T-helper 1 cell (primary cell): ENCODE measurements around the gene QSER1.
A peak's percentile ranks its signal among the peaks of the same experiment; 100 is the strongest.
"Not testable (repeated sequence)": the region's sequence is repeated elsewhere in the genome, so short reads cannot be mapped to it uniquely, and the experiment has no call there.

ENCODE experiments used
- DNase-seq, 5 donors: peaks; one replicate each; pipeline ENCODE4 v3.0.0-alpha.2; 2012 to 2020

QSER1 gene

GRCh38 chr11:32937283-32937682 is 44.7 kb downstream of the QSER1 start:
- DNase-seq = not testable (repeated sequence)

- DNase-seq = no peak
Measured at GRCh38 chr11:32939046-32939445, 46.4 kb downstream of the QSER1 start.

DNA sequence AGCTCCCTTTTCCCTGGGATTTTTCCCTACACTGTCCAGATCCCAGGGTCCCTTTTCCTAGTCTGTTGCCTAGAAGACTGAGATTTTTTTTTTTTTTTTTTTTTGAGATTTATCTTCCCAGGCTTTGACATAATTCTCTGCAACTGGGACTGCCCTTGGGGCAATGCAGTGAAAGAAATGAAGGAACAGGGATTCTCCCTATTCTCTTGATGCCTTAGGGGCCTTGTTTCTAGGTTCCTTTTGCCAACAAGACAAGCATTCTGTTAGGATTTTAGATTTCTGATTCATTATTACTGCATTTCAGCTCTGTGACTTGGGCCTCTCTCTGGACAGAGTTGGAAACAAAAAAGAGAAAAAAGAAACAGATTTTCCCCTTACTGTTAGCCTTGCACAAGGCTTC is 47.3 kb downstream of the QSER1 start:
- DNase-seq = no peak

DNA sequence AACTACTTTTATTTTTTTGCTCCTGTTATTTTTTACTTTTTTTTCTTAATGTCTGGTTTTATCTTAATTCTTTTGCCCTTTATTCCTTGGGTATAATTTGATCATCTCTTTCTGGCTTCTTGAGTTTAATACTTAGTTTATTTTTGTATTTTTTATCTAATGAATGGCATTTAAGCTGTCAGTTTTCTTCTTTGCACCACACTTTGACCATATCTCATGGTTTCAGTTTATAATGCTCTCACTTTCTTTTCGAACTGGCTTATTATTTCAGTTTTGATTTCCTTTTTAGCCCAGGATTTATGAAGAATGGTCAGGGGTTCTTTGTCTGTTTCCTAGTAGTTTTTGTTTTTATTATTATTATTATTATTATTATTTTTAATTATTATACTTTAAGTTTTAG is 48.3 kb downstream of the QSER1 start:
- DNase-seq = no peak

GRCh38 chr11:32947978-32948377 is 55.4 kb downstream of the QSER1 start:
- DNase-seq = no peak

- DNase-seq = no peak
Measured at GRCh38 chr11:32949739-32950138, 57.1 kb downstream of the QSER1 start.

- no peak for DNase-seq
Measured at GRCh38 chr11:32952421-32952820, 59.8 kb downstream of the QSER1 start.

GRCh38 chr11:32953700-32954099 is 61.1 kb downstream of the QSER1 start:
- no peak for DNase-seq

DNA sequence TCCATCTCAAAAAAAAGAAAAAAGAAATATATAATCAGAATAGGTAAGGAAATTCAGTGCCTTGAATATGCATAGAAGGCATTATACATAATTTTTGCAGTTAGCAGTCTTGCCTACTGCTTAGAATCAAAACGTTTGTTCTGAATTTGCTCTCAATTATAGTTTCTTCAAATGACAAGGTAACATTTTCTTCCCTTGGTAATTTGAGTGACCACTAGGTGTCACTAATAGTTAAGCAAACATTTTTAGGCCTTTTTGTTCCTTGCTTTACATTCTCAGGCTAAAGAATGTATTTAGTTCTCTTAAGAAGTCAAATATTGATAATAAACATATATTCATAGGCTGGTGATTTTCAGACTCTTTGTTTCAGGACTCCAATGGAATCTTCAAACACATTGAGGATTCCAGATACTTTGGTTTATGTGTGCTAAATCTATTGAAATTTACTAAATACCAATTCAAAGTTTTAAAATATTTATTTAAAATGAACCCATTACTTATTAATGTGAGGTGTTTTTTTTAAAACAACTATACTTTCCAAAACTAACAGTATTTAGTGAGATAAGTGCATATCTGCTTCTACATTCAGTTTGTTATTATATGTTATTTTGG is 68.0 kb downstream of the QSER1 start:
- DNase-seq = peak in 1 of 5 donors; percentile 46

- DNase-seq = peak in 1 of 5 donors; percentile 15
Measured at GRCh38 chr11:32962016-32962415, 69.4 kb downstream of the QSER1 start.

DNA sequence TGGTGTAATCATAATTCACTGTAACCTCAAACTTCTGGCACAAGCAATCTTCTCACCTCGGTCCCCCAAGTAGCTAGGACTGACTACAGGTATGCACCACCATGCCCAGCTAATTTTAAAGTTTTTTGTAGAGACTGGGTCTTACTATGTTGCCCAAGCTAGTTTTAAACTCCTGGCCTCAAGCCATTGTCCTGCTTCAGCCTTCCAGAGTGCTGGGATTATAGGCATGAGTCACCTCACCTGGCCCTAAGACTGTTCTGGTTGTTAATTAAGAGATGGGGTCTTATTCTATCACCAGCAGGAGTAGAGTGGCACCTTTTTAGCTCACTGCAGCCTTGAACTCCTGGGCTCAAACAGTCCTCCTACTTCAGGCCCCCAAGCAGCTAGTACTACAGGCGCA is 71.1 kb downstream of the QSER1 start:
- no peak for DNase-seq

GRCh38 chr11:32968541-32968940 is 75.9 kb downstream of the QSER1 start:
- no peak for DNase-seq

- not testable (repeated sequence) for DNase-seq
Measured at GRCh38 chr11:32972233-32972632, 79.6 kb downstream of the QSER1 start.

DNA sequence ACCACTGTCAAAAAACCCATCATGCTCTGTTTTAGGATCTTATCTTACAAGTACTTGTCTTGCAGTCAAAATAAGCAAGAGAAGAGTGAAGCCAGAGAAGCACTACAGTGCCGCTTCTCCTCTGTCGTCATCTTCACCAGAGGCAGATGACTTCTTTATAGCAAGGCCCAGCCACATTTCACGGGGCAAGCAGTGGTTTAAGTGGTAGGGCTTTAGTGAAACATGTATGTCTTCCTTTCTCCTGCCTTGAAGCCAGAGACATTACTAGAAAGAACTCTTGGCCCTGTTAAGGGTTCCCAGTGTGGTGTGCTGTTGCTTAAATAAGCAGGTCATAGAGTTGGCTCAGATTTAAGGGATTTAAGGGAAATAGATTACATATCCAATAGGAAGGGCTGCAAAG is 80.2 kb downstream of the QSER1 start:
- DNase-seq = no peak

GRCh38 chr11:32982626-32983025 is 90.0 kb downstream of the QSER1 start:
- no peak for DNase-seq

DNA sequence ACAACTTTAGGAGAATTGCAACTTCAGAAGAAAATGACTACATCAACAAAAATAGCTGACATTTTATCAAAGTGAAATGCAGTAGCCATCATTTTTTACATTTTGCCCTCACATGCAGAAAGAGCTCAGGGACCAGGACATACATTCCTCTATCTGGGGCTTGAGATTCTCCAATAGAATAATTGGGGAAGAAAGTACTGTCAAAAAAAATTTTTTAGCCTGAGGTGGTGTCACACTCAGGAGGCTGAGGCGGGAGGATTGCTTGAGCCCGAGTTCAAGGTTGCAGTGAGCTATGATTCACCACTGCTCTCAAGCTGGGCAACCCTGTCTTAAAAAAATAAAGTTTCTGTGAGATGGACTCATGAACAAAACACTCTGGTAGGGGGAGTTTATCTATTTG is 90.9 kb downstream of the QSER1 start:
- DNase-seq = no peak

DNA sequence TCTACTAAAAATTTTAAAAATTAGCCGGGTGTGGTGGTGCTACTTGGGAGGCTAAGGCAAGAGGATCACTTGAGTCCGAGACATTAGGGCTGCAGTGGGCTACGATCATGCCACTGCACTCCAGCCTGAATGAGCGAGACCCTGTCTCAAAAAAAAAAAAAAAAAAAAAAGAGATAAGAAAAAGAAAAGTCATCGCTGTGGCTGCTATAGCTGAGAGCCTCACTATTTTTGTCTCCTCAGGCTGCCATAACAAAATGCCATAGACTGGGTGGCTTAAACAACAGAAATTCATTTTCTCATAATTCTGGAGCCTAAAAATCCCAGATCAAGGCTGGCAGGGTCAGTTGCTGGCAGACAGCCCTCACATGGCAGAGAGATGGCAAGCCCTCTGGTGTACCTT is 93.0 kb downstream of the QSER1 start:
- DNase-seq = no peak

- DNase-seq = no peak
Measured at GRCh38 chr11:32987851-32988250, 95.2 kb downstream of the QSER1 start.

GRCh38 chr11:32990481-32990880 is 97.9 kb downstream of the QSER1 start:
- no peak for DNase-seq

DNA sequence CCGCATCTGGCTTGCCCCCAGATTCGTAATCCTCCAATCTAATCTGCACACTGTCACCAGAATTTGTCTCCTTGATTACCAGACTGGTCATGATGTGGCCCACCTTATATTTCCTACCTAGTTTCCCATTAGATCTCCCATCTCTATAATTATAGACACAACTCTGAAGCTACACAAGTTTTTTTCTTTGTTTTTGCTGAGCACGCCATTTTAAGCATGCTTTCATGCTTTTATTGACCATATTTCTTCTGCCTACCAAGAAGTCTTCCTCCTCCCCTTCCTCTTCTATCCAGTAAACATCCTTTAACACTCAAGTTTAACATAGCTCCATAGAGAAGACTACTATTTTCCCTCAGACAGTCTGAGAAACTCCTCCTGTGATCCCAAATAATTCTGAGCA is 98.8 kb downstream of the QSER1 start:
- DNase-seq = no peak

DNA sequence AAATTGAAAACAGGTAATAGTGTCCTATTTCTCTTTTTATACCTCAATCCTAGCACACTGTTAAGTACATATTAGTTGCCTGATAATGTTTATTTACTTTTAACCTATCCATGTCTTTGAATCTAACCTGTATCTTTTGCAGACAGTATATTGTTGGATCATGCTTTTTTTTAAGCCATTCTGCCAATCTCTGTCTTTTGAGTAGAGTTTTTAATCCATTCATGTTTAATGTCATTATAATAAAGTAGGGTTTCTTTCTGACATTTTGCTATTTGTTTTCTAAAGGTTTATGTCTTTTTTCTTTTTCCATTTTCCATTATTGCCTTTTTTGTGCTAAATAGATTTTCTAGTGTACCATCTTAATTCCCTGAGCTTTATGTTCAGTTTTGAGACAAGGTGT is 99.3 kb downstream of the QSER1 start:
- DNase-seq = no peak

DNA sequence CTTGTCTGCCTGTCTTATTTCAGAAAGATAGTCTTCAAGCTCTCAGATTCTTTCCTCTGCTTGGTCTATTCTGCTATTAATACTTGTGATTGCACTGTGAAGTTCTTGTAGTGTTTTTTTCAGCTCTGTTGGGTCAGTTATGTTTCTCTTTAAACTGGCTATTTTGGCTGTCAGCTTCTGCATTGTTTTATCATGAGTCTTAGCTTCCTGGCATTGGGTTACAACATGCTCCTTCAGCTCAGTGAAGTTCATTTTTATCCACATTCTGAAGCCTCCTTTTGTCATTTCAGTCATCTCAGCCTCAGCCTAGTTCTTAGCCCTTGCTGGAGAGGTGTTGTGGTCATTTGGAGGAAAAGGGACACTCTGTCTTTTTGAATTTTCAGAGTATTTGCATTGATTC is 107.6 kb downstream of the QSER1 start:
- no peak for DNase-seq

- no peak for DNase-seq
Measured at GRCh38 chr11:33001281-33001680, 108.7 kb downstream of the QSER1 start.

- DNase-seq = no peak
Measured at GRCh38 chr11:33001751-33002542, 109.3 kb downstream of the QSER1 start.

DNA sequence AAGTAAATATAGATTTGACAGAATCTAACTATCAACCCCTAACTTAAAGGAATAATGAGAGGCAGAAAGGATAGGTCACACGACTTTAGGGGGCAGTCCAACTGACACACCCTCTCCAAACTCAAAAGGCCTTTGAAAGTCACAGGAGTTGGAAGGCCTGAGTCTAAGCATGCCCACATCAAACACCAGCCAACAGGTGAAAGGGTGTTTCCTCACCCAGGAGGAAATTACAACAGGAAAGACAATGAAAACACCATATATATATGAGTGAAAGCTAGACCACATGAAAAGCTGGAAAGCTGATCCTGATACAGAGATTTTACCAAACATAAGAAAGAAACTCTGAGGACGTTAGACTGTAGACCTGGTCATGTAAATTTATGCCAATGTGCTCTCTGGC is 112.6 kb downstream of the QSER1 start:
- DNase-seq = peak in 3 of 5 donors; percentile 22 to 30 (median 23)
